RWPE2 (cell line): ENCODE measurements around the gene SLC39A13.

Source experiments
- ATAC-seq: fragments of 200-7000 bp; cut with Tn5 transposase; 3 replicates; pipeline ENCODE4 v1.9.1; 2021; ENCODE audit warnings: low read depth
- DNase-seq: peaks from one replicate; pipeline ENCODE4 v3.0.0-alpha.2; 2020; ENCODE audit warnings: low spot score
- H3K27ac ChIP-seq: fragments of 450-650 bp; 2 replicates; pipeline ENCODE4 v1.5.1; 2017; ENCODE audit warnings: mild to moderate bottlenecking; ENCODE audit not compliant: poor library complexity, severe bottlenecking
- H3K27me3 ChIP-seq: fragments of 250-450 bp; sonication (Bioruptor Pico); 2 replicates; pipeline ENCODE4 v1.5.1; 2021; ENCODE audit warnings: mild to moderate bottlenecking, moderate library complexity; ENCODE audit not compliant: insufficient read depth, poor library complexity, severe bottlenecking
- H3K36me3 ChIP-seq: fragments of 250-450 bp; sonication (Bioruptor Pico); 2 replicates; pipeline ENCODE4 v1.5.1; 2020; ENCODE audit warnings: low read depth, mild to moderate bottlenecking, moderate library complexity
- H3K4me1 ChIP-seq: fragments of 250-450 bp; sonication (Bioruptor Pico); 2 replicates; pipeline ENCODE4 v1.5.1; 2021; ENCODE audit warnings: mild to moderate bottlenecking, moderate library complexity; ENCODE audit not compliant: insufficient read depth, poor library complexity, severe bottlenecking
- H3K4me3 ChIP-seq: fragments of 250-450 bp; sonication (Bioruptor Pico); 2 replicates; pipeline ENCODE4 v1.5.1; 2021; ENCODE audit warnings: mild to moderate bottlenecking, moderate library complexity; ENCODE audit not compliant: severe bottlenecking
- H3K9me3 ChIP-seq: fragments of 250-450 bp; sonication (Bioruptor Pico); 2 replicates; pipeline ENCODE4 v1.5.1; 2021; ENCODE audit warnings: mild to moderate bottlenecking, moderate library complexity; ENCODE audit not compliant: severe bottlenecking
- CTCF ChIP-seq: fragments of 450-650 bp; IDR thresholded peaks from one replicate; pipeline ENCODE4 v1.5.1; 2017; ENCODE audit warnings: mild to moderate bottlenecking, moderate library complexity; ENCODE audit not compliant: poor library complexity, severe bottlenecking

The SLC39A13 gene

GRCh38 chr11:47388697-47389576 is 19.5 kb upstream of the SLC39A13 start:
- DNase-seq (no peak), ATAC-seq (no peak)
- Histone ChIP-seq H3K4me3 (no peak overlapping the region), H3K36me3 (no peaks in the 10 kb centered on the region), H3K9me3 (no peaks in the 10 kb centered on the region), H3K27ac (no peak overlapping the region), H3K4me1 (no peaks in the 10 kb centered on the region), H3K27me3 (no peaks in the 10 kb centered on the region)
- TF ChIP-seq CTCF, result no peak

GRCh38 chr11:47389577-47390421 is 18.6 kb upstream of the SLC39A13 start:
- H3K36me3 ChIP-seq, result no peaks in the 10 kb centered on the region
- H3K27me3 ChIP-seq, result no peaks in the 10 kb centered on the region
- ATAC-seq (no peak), DNase-seq (no peak)
- no peaks in the 10 kb centered on the region for H3K4me1 ChIP-seq
- TF ChIP-seq CTCF, result no peak
- H3K4me3 ChIP-seq, result no peak overlapping the region
- no peaks in the 10 kb centered on the region for H3K9me3 ChIP-seq
- H3K27ac ChIP-seq, result no peak overlapping the region

GRCh38 chr11:47390422-47390760 is 18.0 kb upstream of the SLC39A13 start:
- no peak for DNase-seq
- Histone ChIP-seq H3K9me3 (no peaks in the 10 kb centered on the region), H3K27me3 (no peaks in the 10 kb centered on the region), H3K27ac (no peak overlapping the region), H3K4me1 (no peaks in the 10 kb centered on the region), H3K4me3 (no peak overlapping the region), H3K36me3 (no peaks in the 10 kb centered on the region)
- ATAC-seq, result no peak
- TF ChIP-seq CTCF, result no peak

- no peak overlapping the region for H3K4me3 ChIP-seq
- no peaks in the 10 kb centered on the region for H3K36me3 ChIP-seq
- H3K4me1 ChIP-seq, result no peaks in the 10 kb centered on the region
- H3K27ac ChIP-seq, result no peak overlapping the region
- DNase-seq (no peak), ATAC-seq (no peak)
- TF ChIP-seq CTCF, result no peak
- H3K9me3 ChIP-seq, result no peaks in the 10 kb centered on the region
- H3K27me3 ChIP-seq, result no peaks in the 10 kb centered on the region
Observed at GRCh38 chr11:47391077-47391583, 17.3 kb upstream of the SLC39A13 start.
